IMR-90 (cell line): ENCODE measurements around the gene SOX2. TPM values are rescaled to one million over a fixed set of nuclear protein-coding genes. Genes with fewer than 3 reads are reported as not detected.
A peak's percentile ranks its signal among the peaks of the same experiment; 100 is the strongest.

ENCODE experiments used
- ATAC-seq: fragments of 200-7000 bp; cut with Tn5 transposase; 2 replicates; pipeline ENCODE4 v1.9.1; 2020; ENCODE audit warnings: low read depth, mild to moderate bottlenecking, moderate library complexity
- BruUV-seq: library from RNA; stranded (reverse); fragments of 400-500 nt; replicated peaks from 2 replicates; lab custom pipeline; 2021; lab: Mats Ljungman, UMichigan
- CTCF ChIA-PET: fragments of 300-600 bp; formaldehyde crosslinking; extraction: SDS; loops from one replicate; lab custom pipeline; 2021; ENCODE audit warnings: antibody characterized with exemption; lab: Yijun Ruan, JAX
- POLR2A ChIA-PET: fragments of 300-600 bp; sonication (Branson Sonifier 250); formaldehyde crosslinking; loops from one replicate; lab custom pipeline; 2022; ENCODE audit warnings: antibody characterized with exemption; ENCODE audit not compliant: unreplicated experiment; lab: Charles Lee
- DNase-seq: peaks from one replicate; pipeline ENCODE4 v3.0.0; 2013
- H2AFZ ChIP-seq: replicated peaks from 2 replicates; pipeline ENCODE3; 2013; ENCODE audit warnings: low read length, mild to moderate bottlenecking; ENCODE audit not compliant: poor library complexity
- H2AK5ac ChIP-seq: 2 replicates; pipeline ENCODE4 v1.6.1; 2013; ENCODE audit warnings: low read depth, low read length, inconsistent platforms
- H2AK9ac ChIP-seq: replicated peaks from 2 replicates; pipeline ENCODE3; 2013; ENCODE audit warnings: mild to moderate bottlenecking, low read depth, low read length, moderate library complexity; ENCODE audit not compliant: poor library complexity
- H2BK120ac ChIP-seq: 2 replicates; pipeline ENCODE4 v1.6.1; 2013; ENCODE audit warnings: low read depth, low read length, inconsistent platforms
- H2BK15ac ChIP-seq: 3 replicates; pipeline ENCODE4 v1.6.1; 2013; ENCODE audit warnings: low read depth, low read length, inconsistent platforms
- H2BK20ac ChIP-seq: 2 replicates; pipeline ENCODE4 v1.6.1; 2013; ENCODE audit warnings: low read depth, mild to moderate bottlenecking, inconsistent platforms, low read length, moderate library complexity
- H2BK5ac ChIP-seq: 2 replicates; pipeline ENCODE4 v1.6.1; 2013; ENCODE audit warnings: mild to moderate bottlenecking, low read depth, low read length, inconsistent platforms; ENCODE audit not compliant: poor library complexity, severe bottlenecking
- H3K14ac ChIP-seq: replicated peaks from 2 replicates; pipeline ENCODE4 v1.6.1; 2013; ENCODE audit warnings: low read depth, low read length, inconsistent platforms
- H3K18ac ChIP-seq: 2 replicates; pipeline ENCODE4 v1.6.1; 2013; ENCODE audit warnings: low read depth, low read length, control low read depth
- H3K23ac ChIP-seq: 2 replicates; pipeline ENCODE4 v1.6.1; 2013; ENCODE audit warnings: low read depth, low read length, inconsistent platforms
- H3K27ac ChIP-seq: 2 replicates; pipeline ENCODE4 v1.5.1; 2013; ENCODE audit warnings: mild to moderate bottlenecking, control low read depth, low read length; ENCODE audit not compliant: insufficient read depth
- H3K27me3 ChIP-seq: 2 replicates; pipeline ENCODE4 v1.6.1; 2013; ENCODE audit warnings: low read length; ENCODE audit not compliant: control insufficient read depth, insufficient read depth
- H3K36me3 ChIP-seq: 2 replicates; pipeline ENCODE4 v1.6.1; 2013; ENCODE audit warnings: low read length, mixed read lengths; ENCODE audit not compliant: control insufficient read depth, insufficient read depth
- H3K4ac ChIP-seq: 2 replicates; pipeline ENCODE4 v1.6.1; 2013; ENCODE audit warnings: low read depth, low read length, inconsistent platforms
- H3K4me1 ChIP-seq: 2 replicates; pipeline ENCODE4 v1.6.1; 2013; ENCODE audit warnings: low read length, mixed read lengths; ENCODE audit not compliant: control insufficient read depth, insufficient read depth
- H3K4me2 ChIP-seq: 2 replicates; pipeline ENCODE4 v1.6.1; 2013; ENCODE audit warnings: low read depth, mild to moderate bottlenecking, control low read depth, low read length, moderate library complexity
- H3K4me3 ChIP-seq: 2 replicates; pipeline ENCODE4 v1.5.1; 2013; ENCODE audit warnings: low read depth, mild to moderate bottlenecking, control low read depth, low read length, moderate library complexity; ENCODE audit not compliant: insufficient read depth
- H3K56ac ChIP-seq: 2 replicates; pipeline ENCODE4 v1.6.1; 2013; ENCODE audit warnings: low read length, inconsistent platforms; ENCODE audit not compliant: insufficient read depth; ENCODE audit errors: extremely low read depth
- H3K79me1 ChIP-seq, 2 experiments: 2 replicates each; pipeline ENCODE4 v1.6.1; 2013; ENCODE audit warnings: low read length in 2 of 2, inconsistent platforms in 1 of 2, low read depth in 1 of 2
- H3K9ac ChIP-seq: 2 replicates; pipeline ENCODE4 v1.6.1; 2013; ENCODE audit warnings: low read depth, low read length, control low read depth
- H3K9me1 ChIP-seq: 2 replicates; pipeline ENCODE4 v1.6.1; 2013; ENCODE audit warnings: low read length, inconsistent platforms; ENCODE audit not compliant: insufficient read depth
- H3K9me3 ChIP-seq: 2 replicates; pipeline ENCODE4 v1.6.1; 2013; ENCODE audit warnings: low read length; ENCODE audit not compliant: control insufficient read depth, insufficient read depth
- H4K20me1 ChIP-seq: 2 replicates; pipeline ENCODE4 v1.6.1; 2013; ENCODE audit warnings: low read length, inconsistent platforms; ENCODE audit not compliant: insufficient read depth
- H4K5ac ChIP-seq: 2 replicates; pipeline ENCODE4 v1.6.1; 2013; ENCODE audit warnings: mild to moderate bottlenecking, low read depth, low read length, control low read depth
- H4K8ac ChIP-seq, 2 experiments: 2 replicates each; pipeline ENCODE4 v1.6.1; 2013; ENCODE audit warnings: low read depth in 2 of 2, low read length in 2 of 2, control low read depth in 1 of 2, inconsistent platforms in 1 of 2
- H4K91ac ChIP-seq: 2 replicates; pipeline ENCODE4 v1.6.1; 2013; ENCODE audit warnings: low read depth, low read length, inconsistent platforms; ENCODE audit not compliant: insufficient read depth
- BHLHE40 ChIP-seq: fragments of 150-350 bp; IDR thresholded peaks from 2 replicates; pipeline ENCODE4 v1.6.1; 2016; ENCODE audit warnings: mild to moderate bottlenecking, low read depth, low read length
- CEBPB ChIP-seq: IDR thresholded peaks from 2 replicates; pipeline ENCODE4 v1.6.1; 2012; ENCODE audit warnings: low read depth, low read length, improper control_type of control experiment
- CTCF ChIP-seq: conservative IDR thresholded peaks from 2 replicates; pipeline ENCODE4 v1.5.1; 2012; ENCODE audit warnings: mild to moderate bottlenecking, low read depth, low read length, improper control_type of control experiment
- FOS ChIP-seq: fragments of 150-350 bp; IDR thresholded peaks from 2 replicates; pipeline ENCODE4 v1.6.1; 2016; ENCODE audit warnings: low read depth, low read length
- MAFK ChIP-seq: IDR thresholded peaks from 2 replicates; pipeline ENCODE4 v1.6.1; 2012; ENCODE audit warnings: low read depth, low read length, improper control_type of control experiment
- MAZ ChIP-seq: IDR thresholded peaks from 2 replicates; pipeline ENCODE4 v1.6.1; 2012; ENCODE audit warnings: low read depth, mild to moderate bottlenecking, low read length, improper control_type of control experiment, moderate library complexity, borderline replicate concordance
- MXI1 ChIP-seq: IDR thresholded peaks from 2 replicates; pipeline ENCODE4 v1.6.1; 2012; ENCODE audit warnings: low read depth, mild to moderate bottlenecking, low read length, moderate library complexity, borderline replicate concordance
- POLR2A ChIP-seq: IDR thresholded peaks from 2 replicates; pipeline ENCODE4 v1.6.1; 2012; ENCODE audit warnings: mild to moderate bottlenecking, low read depth, low read length
- RAD21 ChIP-seq: IDR thresholded peaks from 2 replicates; pipeline ENCODE4 v1.6.1; 2012; ENCODE audit warnings: low read length, improper control_type of control experiment
- RCOR1 ChIP-seq: IDR thresholded peaks from 2 replicates; pipeline ENCODE4 v1.6.1; 2012; ENCODE audit warnings: mild to moderate bottlenecking, low read length, improper control_type of control experiment; ENCODE audit not compliant: insufficient replicate concordance
- RFX5 ChIP-seq: IDR thresholded peaks from 2 replicates; pipeline ENCODE4 v1.8.0; 2012; ENCODE audit warnings: low read depth, mild to moderate bottlenecking, low read length, moderate library complexity
- SMC3 ChIP-seq: fragments of 150-350 bp; IDR thresholded peaks from 2 replicates; pipeline ENCODE4 v1.6.1; 2016; ENCODE audit warnings: low read depth, mild to moderate bottlenecking, antibody characterized with exemption, low read length, moderate library complexity
- WGBS, 2 experiments: methylation state at CpG; one replicate each; pipeline versions ENCODE4 v1.1.5 to v1.1.7; 2013; ENCODE audit warnings: missing lambda C conversion rate in 2 of 2; ENCODE audit not compliant: insufficient read length in 1 of 2; ENCODE audit errors: extremely low coverage in 2 of 2; 5-methylcytosine and 5-hydroxymethylcytosine counted together
- dilution Hi-C: fragments of 300-500 bp; cut with HindIII; formaldehyde crosslinking; loops from one replicate; pipeline ENCODE4 v1.14.3; 2018; ENCODE audit warnings: low sequenced_read_pairs; ENCODE audit not compliant: unreplicated experiment
- in situ Hi-C: fragments of 300-500 bp; cut with MboI; formaldehyde crosslinking; loops from 3 replicates; pipeline ENCODE4 v1.14.3; 2019; ENCODE audit warnings: low sequenced_read_pairs, inconsistent platforms, mixed read lengths
- intact Hi-C: fragments of 100-400 bp; cut with micrococcal nuclease; formaldehyde crosslinking; loops from 2 replicates; pipeline ENCODE4 v1.10.0; 2022
- polyA plus RNA-seq, 3 experiments: library from polyadenylated mRNA; depleted of rRNA; stranded (reverse); fragments of >200 nt; gene quantifications; 2 replicates each; pipeline ENCODE4 v1.2.3, GENCODE V29; 2012; ENCODE audit warnings: low replicate concordance in 1 of 3
- total RNA-seq: library from RNA; depleted of rRNA; stranded (reverse); fragments of >200 nt; gene quantifications from 2 replicates; pipeline ENCODE4 v1.2.3, GENCODE V29; 2012
- TF ChIP-seq, protein P1 (sequence below): fragments of 150-350 bp; IDR thresholded peaks from 2 replicates; pipeline ENCODE4 v1.6.1; 2017; ENCODE audit warnings: mild to moderate bottlenecking, antibody characterized with exemption, low read length, low read depth
- TF ChIP-seq, protein P2 (sequence below): fragments of 150-350 bp; IDR thresholded peaks from 2 replicates; pipeline ENCODE4 v1.6.1; 2016; ENCODE audit warnings: low read depth, mild to moderate bottlenecking, low read length, moderate library complexity, borderline replicate concordance

The SOX2 gene
- total and polyA plus RNA-seq, 2 of the 4 experiments (the other 2 are of a cell fraction), result not detected

- Histone ChIP-seq H3K4ac (no peak overlapping the region), H2BK15ac (no peak overlapping the region), H3K36me3 (no peaks in the 10 kb centered on the region), H3K4me3 (no peak overlapping the region), H3K9me1 (no peaks in the 10 kb centered on the region), H2AK9ac (no peak overlapping the region), H3K23ac (no peak overlapping the region), H4K91ac (no peak overlapping the region), H2BK20ac (no peak overlapping the region), H2AFZ (no peak overlapping the region), H2AK5ac (no peak overlapping the region), H2BK5ac (no peak overlapping the region), H3K18ac (no peak overlapping the region), H2BK120ac (no peak overlapping the region), H4K8ac (no peak overlapping the region), H3K4me2 (peak overlapping the region; percentile 52), H3K27ac (no peak overlapping the region), H4K20me1 (no peaks in the 10 kb centered on the region), H3K9me3 (no peaks in the 10 kb centered on the region; the same call in 1 of the 2 replicates), H3K4me1 (no peaks in the 10 kb centered on the region), H3K56ac (no peak overlapping the region), H3K79me1 (no peaks in the 10 kb centered on the region), H4K5ac (no peak overlapping the region), H3K14ac (no peak overlapping the region), H3K9ac (no peak overlapping the region), H3K27me3 (peaks cover 40% of the 10 kb centered on the region)
- dilution Hi-C loops, result no loop called here
- ATAC-seq (peak; percentile 69; the same call in 1 of the 2 replicates), DNase-seq (peak; percentile 54)
- CTCF ChIA-PET, result interaction anchor here (0.7 to 1.5 kb wide), 9 partner anchors 8 to 1889 kb away, joined by 3 to 5 read pairs (median 3); no protein-coding TSS in a partner anchor
- in situ Hi-C loops, result no loop called here
- WGBS, 2 experiments, result 17% methylated on average over 9 of the region's 17 CpGs; no CpG with 5 or more reads in 1 of the 2 experiments
- intact Hi-C loops, result loop anchor here (1.0 to 5.0 kb wide), 2 partner anchors 897 to 1008 kb away; no protein-coding TSS in a partner anchor
- BruUV-seq, result no TSS peak
- POLR2A ChIA-PET, result no interaction called here
- TF ChIP-seq MXI1, result no peak
- TF ChIP-seq, protein P1, sequence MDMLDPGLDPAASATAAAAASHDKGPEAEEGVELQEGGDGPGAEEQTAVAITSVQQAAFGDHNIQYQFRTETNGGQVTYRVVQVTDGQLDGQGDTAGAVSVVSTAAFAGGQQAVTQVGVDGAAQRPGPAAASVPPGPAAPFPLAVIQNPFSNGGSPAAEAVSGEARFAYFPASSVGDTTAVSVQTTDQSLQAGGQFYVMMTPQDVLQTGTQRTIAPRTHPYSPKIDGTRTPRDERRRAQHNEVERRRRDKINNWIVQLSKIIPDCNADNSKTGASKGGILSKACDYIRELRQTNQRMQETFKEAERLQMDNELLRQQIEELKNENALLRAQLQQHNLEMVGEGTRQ, result no peak
- TF ChIP-seq BHLHE40, result no peak
- TF ChIP-seq MAFK, result no peak
- TF ChIP-seq, protein P2, sequence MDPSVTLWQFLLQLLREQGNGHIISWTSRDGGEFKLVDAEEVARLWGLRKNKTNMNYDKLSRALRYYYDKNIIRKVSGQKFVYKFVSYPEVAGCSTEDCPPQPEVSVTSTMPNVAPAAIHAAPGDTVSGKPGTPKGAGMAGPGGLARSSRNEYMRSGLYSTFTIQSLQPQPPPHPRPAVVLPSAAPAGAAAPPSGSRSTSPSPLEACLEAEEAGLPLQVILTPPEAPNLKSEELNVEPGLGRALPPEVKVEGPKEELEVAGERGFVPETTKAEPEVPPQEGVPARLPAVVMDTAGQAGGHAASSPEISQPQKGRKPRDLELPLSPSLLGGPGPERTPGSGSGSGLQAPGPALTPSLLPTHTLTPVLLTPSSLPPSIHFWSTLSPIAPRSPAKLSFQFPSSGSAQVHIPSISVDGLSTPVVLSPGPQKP, result no peak
- peak; percentile 50 for TF ChIP-seq RAD21
- no peak for TF ChIP-seq RCOR1
- TF ChIP-seq CEBPB, result no peak
- TF ChIP-seq SMC3, result peak; percentile 27; the same call in 1 of the 2 replicates
- TF ChIP-seq POLR2A, result no peak
- no peak for TF ChIP-seq FOS
- no peak for TF ChIP-seq RFX5
- TF ChIP-seq CTCF, result peak; percentile 73
- no peak for TF ChIP-seq MAZ
These were observed 11.3 kb upstream of the SOX2 start for GRCh38 chr3:181700168-181701087.
